ENCODE results near the gene MTMR3. TPM values are rescaled to one million over a fixed set of nuclear protein-coding genes. Genes with fewer than 3 reads are reported as not detected.

MTMR3 gene
- total RNA-seq, 1 experiment from 2014 or later: 12.1 TPM

DNA sequence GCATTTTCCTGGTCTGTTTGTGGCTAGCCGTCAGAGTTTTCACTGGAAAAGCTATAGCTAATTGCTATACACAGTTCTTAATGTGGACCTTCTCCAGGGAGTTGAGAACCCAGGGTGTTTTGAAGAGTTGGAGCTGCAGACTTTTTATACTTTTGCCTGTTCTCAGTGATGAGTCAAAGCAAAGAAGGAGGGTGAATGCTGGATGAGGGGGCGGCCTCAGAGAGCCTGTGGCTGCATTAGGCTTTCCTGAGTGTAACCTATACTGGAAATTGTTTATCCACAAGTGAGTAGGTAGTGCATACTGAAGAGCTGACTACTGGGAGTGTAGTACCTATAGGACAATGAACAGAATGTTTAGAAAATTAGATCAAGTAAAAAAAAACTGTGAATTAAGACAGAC, 117.6 kb downstream of the MTMR3 start:
- no peak overlapping the region for H3K9ac ChIP-seq (ENCODE audit: low read length)
- no peaks in the 10 kb centered on the region for H3K27me3 ChIP-seq (ENCODE audit: low read length)
- intact Hi-C loops (cut with micrococcal nuclease): loop anchor here (10.0 kb wide), 2 partner anchors 116 to 296 kb away; partner anchors contain the start of gene MTMR3
- H3K79me2 ChIP-seq (ENCODE audit: low read length): no peaks in the 10 kb centered on the region
- H3K4me2 ChIP-seq (ENCODE audit: low read length): no peak overlapping the region
- TF ChIP-seq CTCF (conservative IDR thresholded peaks at IDR 0.05; ENCODE audit: low read depth, low read length) (no peak), EZH2 (IDR thresholded peaks at IDR 0.05; ENCODE audit: low read length, unreplicated experiment) (no peak), EZH2phosphoT487 (IDR thresholded peaks at IDR 0.05; ENCODE audit: borderline replicate concordance, low read length) (no peak)
- peak; percentile 50; the same call in 1 of the 2 replicates for ATAC-seq
- H3K9me2 ChIP-seq (replicated peaks; ENCODE audit: low read length): no peaks in the 10 kb centered on the region
- H3K4me3 ChIP-seq (ENCODE audit: low read length): no peak overlapping the region
- POLR2A ChIA-PET (ENCODE audit: unreplicated experiment): no interaction called here
- no peak overlapping the region for H2AFZ ChIP-seq (ENCODE audit: low read length)
- no peak overlapping the region for H3K27ac ChIP-seq (ENCODE audit: low read length)
- H3K4me1 ChIP-seq (ENCODE audit: insufficient read depth, low read length): peaks cover 6% of the 10 kb centered on the region
- no peaks in the 10 kb centered on the region for H4K20me1 ChIP-seq (ENCODE audit: low read length)
- BruUV-seq (replicated peaks): no TSS peak
- peak; percentile 18 for DNase-seq
- H3K36me3 ChIP-seq (ENCODE audit: low read depth, low read length): peaks cover 5% of the 10 kb centered on the region; the same call in 1 of the 2 replicates
- no peaks in the 10 kb centered on the region for H3F3A ChIP-seq (ENCODE audit: low read length, unreplicated experiment)
- CTCF ChIA-PET: interaction anchor here (0.5 kb wide), 1 partner anchor 117 kb away, joined by 6 read pairs; no protein-coding TSS in a partner anchor
- H3K9me3 ChIP-seq (ENCODE audit: low read length): no peaks in the 10 kb centered on the region

GRCh38 chr22:30001459-30001858, 118.5 kb downstream of the MTMR3 start:
- H3K27ac ChIP-seq (ENCODE audit: low read length): no peak overlapping the region
- H3K79me2 ChIP-seq (ENCODE audit: low read length): no peaks in the 10 kb centered on the region
- DNase-seq (no peak), ATAC-seq (no peak)
- H3K9ac ChIP-seq (ENCODE audit: low read length): no peak overlapping the region
- no peak overlapping the region for H2AFZ ChIP-seq (ENCODE audit: low read length)
- H3K4me3 ChIP-seq (ENCODE audit: low read length): no peak overlapping the region
- CTCF ChIA-PET: no interaction called here
- no TSS peak for BruUV-seq (replicated peaks)
- H4K20me1 ChIP-seq (ENCODE audit: low read length): no peaks in the 10 kb centered on the region
- intact Hi-C loops (cut with micrococcal nuclease): loop anchor here (10.0 kb wide), 2 partner anchors 117 to 297 kb away; partner anchors contain the start of gene MTMR3
- TF ChIP-seq EZH2 (IDR thresholded peaks at IDR 0.05; ENCODE audit: low read length, unreplicated experiment): no peak
- no peak for TF ChIP-seq EZH2phosphoT487 (IDR thresholded peaks at IDR 0.05; ENCODE audit: borderline replicate concordance, low read length)
- TF ChIP-seq CTCF (conservative IDR thresholded peaks at IDR 0.05; ENCODE audit: low read depth, low read length): no peak
- no peak overlapping the region for H3K4me2 ChIP-seq (ENCODE audit: low read length)
- peaks cover 5% of the 10 kb centered on the region; the same call in 1 of the 2 replicates for H3K36me3 ChIP-seq (ENCODE audit: low read depth, low read length)
- no peaks in the 10 kb centered on the region for H3K9me3 ChIP-seq (ENCODE audit: low read length)
- H3F3A ChIP-seq (ENCODE audit: low read length, unreplicated experiment): no peaks in the 10 kb centered on the region
- no peaks in the 10 kb centered on the region for H3K27me3 ChIP-seq (ENCODE audit: low read length)
- POLR2A ChIA-PET (ENCODE audit: unreplicated experiment): no interaction called here
- no peaks in the 10 kb centered on the region for H3K9me2 ChIP-seq (replicated peaks; ENCODE audit: low read length)
- H3K4me1 ChIP-seq (ENCODE audit: insufficient read depth, low read length): no peaks in the 10 kb centered on the region

DNA sequence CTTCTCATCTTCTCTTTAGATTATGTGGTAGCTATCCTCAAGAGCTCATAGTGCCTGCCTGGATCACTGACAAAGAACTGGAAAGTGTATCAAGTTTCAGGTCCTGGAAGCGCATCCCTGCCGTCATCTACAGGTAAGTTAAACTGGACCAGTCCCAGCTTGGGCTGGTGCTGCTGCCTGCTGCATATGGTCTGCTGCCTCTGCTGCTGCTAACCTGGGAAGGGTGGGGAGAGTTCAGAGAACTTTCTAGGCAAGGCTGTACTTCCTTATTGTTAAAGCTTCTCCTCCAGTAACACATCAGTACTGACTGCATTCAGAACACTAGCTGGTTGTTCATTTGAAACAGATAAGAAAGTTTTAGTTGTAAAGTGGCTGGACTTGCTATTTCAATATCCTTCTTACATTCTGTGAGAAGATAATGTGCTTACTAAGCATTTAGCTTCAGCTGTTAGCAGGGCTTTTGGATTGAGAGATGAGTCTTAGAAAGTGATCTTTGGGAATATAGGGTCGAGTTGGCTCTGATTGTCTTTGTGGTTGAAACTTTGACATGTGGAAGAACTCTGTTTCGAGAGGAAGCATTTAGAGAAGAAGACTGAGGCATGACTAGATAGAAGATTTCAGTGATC, 120.0 kb downstream of the MTMR3 start:
- no peaks in the 10 kb centered on the region for H4K20me1 ChIP-seq (ENCODE audit: low read length)
- H2AFZ ChIP-seq (ENCODE audit: low read length): no peak overlapping the region
- DNase-seq: no peak
- TF ChIP-seq CTCF (conservative IDR thresholded peaks at IDR 0.05; ENCODE audit: low read depth, low read length) (no peak), EZH2phosphoT487 (IDR thresholded peaks at IDR 0.05; ENCODE audit: borderline replicate concordance, low read length) (no peak), EZH2 (IDR thresholded peaks at IDR 0.05; ENCODE audit: low read length, unreplicated experiment) (no peak)
- BruUV-seq (replicated peaks): no TSS peak
- no peak for ATAC-seq
- no peaks in the 10 kb centered on the region for H3K79me2 ChIP-seq (ENCODE audit: low read length)
- H3K4me3 ChIP-seq (ENCODE audit: low read length): no peak overlapping the region
- H3K9me2 ChIP-seq (replicated peaks; ENCODE audit: low read length): no peaks in the 10 kb centered on the region
- no peaks in the 10 kb centered on the region for H3K27me3 ChIP-seq (ENCODE audit: low read length)
- ChIA-PET CTCF (interaction anchor here (0.6 kb wide), 1 partner anchor 16 kb away, joined by 3 read pairs; no protein-coding TSS in a partner anchor), POLR2A (ENCODE audit: unreplicated experiment) (no interaction called here)
- H3K4me2 ChIP-seq (ENCODE audit: low read length): no peak overlapping the region
- H3F3A ChIP-seq (ENCODE audit: low read length, unreplicated experiment): no peaks in the 10 kb centered on the region
- intact Hi-C loops (cut with micrococcal nuclease): loop anchor here (10.0 kb wide), 2 partner anchors 118 to 298 kb away; partner anchors contain the start of gene MTMR3
- no peaks in the 10 kb centered on the region for H3K9me3 ChIP-seq (ENCODE audit: low read length)
- H3K27ac ChIP-seq (ENCODE audit: low read length): no peak overlapping the region
- no peaks in the 10 kb centered on the region for H3K4me1 ChIP-seq (ENCODE audit: insufficient read depth, low read length)
- H3K9ac ChIP-seq (ENCODE audit: low read length): no peak overlapping the region
- peaks cover 8% of the 10 kb centered on the region for H3K36me3 ChIP-seq (ENCODE audit: low read depth, low read length)

All from PC-3 (cell line).